ENCODE results near the gene RASD1. TPM values are rescaled to one million over a fixed set of nuclear protein-coding genes. Genes with fewer than 3 reads are reported as not detected.

Gene RASD1
- total and polyA plus RNA-seq, 2 experiments from 2014 or later, result 3.6 to 3.7 TPM

DNA sequence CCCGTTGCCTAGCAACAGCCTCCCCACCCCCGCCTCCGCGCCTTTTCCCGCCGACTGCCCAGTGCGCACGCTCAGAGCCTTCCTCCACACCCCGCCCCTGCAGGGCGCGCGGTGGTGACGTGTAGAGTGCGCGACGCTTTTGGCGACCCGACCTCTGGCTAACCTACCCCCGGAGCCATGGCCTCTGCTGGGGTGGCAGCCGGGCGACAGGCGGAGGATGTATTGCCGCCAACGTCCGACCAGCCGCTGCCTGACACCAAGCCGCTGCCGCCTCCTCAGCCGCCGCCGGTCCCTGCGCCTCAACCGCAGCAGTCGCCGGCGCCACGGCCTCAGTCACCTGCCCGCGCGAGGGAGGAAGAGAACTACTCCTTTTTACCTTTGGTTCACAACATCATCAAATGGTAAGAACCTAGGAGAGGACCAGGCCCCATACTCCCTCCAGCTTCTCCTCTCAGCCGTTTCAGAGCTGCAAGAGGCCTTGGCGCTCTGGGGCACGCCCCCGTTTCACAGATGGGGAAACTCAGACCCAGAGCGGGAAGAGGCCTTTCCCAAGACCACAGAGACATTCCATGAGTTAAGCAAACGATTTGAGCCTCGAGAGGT, 19.2 kb downstream of the RASD1 start, which contains the start of gene MED9:
Gene MED9 (plus strand): TSS at position 136 of the 603 bp plus-strand sequence. CDS start 42 bp downstream, at position 178.
- Histone ChIP-seq H3F3A (replicated peaks; ENCODE audit: low read depth) (no peaks in the 10 kb centered on the region), H3K27me3 (ENCODE audit: insufficient read depth) (no peaks in the 10 kb centered on the region), H3K4me3 (peak within 1 kb of the TSS; percentile 97), H3K27ac (ENCODE audit: low read depth) (peak within 1 kb of the TSS; percentile 96), H3K79me2 (replicated peaks; ENCODE audit: insufficient read depth) (peaks cover 51% of the 10 kb centered on the region), H2AFZ (peak within 1 kb of the TSS; percentile 94), H3K9me2 (ENCODE audit: insufficient read depth) (no peaks in the 10 kb centered on the region), H4K20me1 (replicated peaks; ENCODE audit: insufficient read depth) (peaks cover 9% of the 10 kb centered on the region; the same call in 1 of the 2 replicates), H3K36me3 (ENCODE audit: insufficient read depth) (no peaks in the 10 kb centered on the region), H3K4me1 (ENCODE audit: insufficient read depth) (peaks cover 8% of the 10 kb centered on the region), H3K4me2 (peak within 1 kb of the TSS; percentile 82)
- Mint-ChIP-seq H3K27me3 (ENCODE audit: insufficient read depth, low read depth, poor library complexity) (peaks cover 15% of the 10 kb centered on the region), H3K27ac (peak within 1 kb of the TSS; percentile 98), H3K36me3 (ENCODE audit: low read depth) (no peaks in the 10 kb centered on the region; the same call in 2 of the 3 replicates), H3K4me3 (peak within 1 kb of the TSS; percentile 98), H3K9me3 (no peaks in the 10 kb centered on the region), H3K4me1 (peaks cover 11% of the 10 kb centered on the region)
- DNase-seq (ENCODE audit: low spot score) (peak; percentile 97), ATAC-seq (peak; percentile 95)
- TF ChIP-seq JUNB (IDR thresholded peaks at IDR 0.05; ENCODE audit: unreplicated experiment), result no peak
- no peak for TF ChIP-seq ZNF114 (CRISPR knock-in tag; IDR thresholded peaks at IDR 0.05)
- TF ChIP-seq EZH2 (IDR thresholded peaks at IDR 0.05; ENCODE audit: low read depth, unreplicated experiment), result no peak
- peak; percentile 80 for TF ChIP-seq POLR2AphosphoS5 (IDR thresholded peaks at IDR 0.05; ENCODE audit: low read depth)
- no peak for TF ChIP-seq NANOG (IDR thresholded peaks at IDR 0.05; ENCODE audit: borderline replicate concordance)
- TF ChIP-seq, protein P1, sequence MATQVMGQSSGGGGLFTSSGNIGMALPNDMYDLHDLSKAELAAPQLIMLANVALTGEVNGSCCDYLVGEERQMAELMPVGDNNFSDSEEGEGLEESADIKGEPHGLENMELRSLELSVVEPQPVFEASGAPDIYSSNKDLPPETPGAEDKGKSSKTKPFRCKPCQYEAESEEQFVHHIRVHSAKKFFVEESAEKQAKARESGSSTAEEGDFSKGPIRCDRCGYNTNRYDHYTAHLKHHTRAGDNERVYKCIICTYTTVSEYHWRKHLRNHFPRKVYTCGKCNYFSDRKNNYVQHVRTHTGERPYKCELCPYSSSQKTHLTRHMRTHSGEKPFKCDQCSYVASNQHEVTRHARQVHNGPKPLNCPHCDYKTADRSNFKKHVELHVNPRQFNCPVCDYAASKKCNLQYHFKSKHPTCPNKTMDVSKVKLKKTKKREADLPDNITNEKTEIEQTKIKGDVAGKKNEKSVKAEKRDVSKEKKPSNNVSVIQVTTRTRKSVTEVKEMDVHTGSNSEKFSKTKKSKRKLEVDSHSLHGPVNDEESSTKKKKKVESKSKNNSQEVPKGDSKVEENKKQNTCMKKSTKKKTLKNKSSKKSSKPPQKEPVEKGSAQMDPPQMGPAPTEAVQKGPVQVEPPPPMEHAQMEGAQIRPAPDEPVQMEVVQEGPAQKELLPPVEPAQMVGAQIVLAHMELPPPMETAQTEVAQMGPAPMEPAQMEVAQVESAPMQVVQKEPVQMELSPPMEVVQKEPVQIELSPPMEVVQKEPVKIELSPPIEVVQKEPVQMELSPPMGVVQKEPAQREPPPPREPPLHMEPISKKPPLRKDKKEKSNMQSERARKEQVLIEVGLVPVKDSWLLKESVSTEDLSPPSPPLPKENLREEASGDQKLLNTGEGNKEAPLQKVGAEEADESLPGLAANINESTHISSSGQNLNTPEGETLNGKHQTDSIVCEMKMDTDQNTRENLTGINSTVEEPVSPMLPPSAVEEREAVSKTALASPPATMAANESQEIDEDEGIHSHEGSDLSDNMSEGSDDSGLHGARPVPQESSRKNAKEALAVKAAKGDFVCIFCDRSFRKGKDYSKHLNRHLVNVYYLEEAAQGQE (IDR thresholded peaks at IDR 0.05; ENCODE audit: unreplicated experiment), result peak; percentile 15
- peak; percentile 98 for TF ChIP-seq CREB1 (CRISPR knock-in tag; IDR thresholded peaks at IDR 0.05; ENCODE audit: low read depth)
- TF ChIP-seq STAT1 (IDR thresholded peaks at IDR 0.05; ENCODE audit: unreplicated experiment), result no peak
- TF ChIP-seq, protein P2, sequence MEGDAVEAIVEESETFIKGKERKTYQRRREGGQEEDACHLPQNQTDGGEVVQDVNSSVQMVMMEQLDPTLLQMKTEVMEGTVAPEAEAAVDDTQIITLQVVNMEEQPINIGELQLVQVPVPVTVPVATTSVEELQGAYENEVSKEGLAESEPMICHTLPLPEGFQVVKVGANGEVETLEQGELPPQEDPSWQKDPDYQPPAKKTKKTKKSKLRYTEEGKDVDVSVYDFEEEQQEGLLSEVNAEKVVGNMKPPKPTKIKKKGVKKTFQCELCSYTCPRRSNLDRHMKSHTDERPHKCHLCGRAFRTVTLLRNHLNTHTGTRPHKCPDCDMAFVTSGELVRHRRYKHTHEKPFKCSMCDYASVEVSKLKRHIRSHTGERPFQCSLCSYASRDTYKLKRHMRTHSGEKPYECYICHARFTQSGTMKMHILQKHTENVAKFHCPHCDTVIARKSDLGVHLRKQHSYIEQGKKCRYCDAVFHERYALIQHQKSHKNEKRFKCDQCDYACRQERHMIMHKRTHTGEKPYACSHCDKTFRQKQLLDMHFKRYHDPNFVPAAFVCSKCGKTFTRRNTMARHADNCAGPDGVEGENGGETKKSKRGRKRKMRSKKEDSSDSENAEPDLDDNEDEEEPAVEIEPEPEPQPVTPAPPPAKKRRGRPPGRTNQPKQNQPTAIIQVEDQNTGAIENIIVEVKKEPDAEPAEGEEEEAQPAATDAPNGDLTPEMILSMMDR (conservative IDR thresholded peaks at IDR 0.05; ENCODE audit: low read depth in 2 of 2), result no peak
- no peak for TF ChIP-seq EZH2phosphoT487 (IDR thresholded peaks at IDR 0.05; ENCODE audit: unreplicated experiment)

DNA sequence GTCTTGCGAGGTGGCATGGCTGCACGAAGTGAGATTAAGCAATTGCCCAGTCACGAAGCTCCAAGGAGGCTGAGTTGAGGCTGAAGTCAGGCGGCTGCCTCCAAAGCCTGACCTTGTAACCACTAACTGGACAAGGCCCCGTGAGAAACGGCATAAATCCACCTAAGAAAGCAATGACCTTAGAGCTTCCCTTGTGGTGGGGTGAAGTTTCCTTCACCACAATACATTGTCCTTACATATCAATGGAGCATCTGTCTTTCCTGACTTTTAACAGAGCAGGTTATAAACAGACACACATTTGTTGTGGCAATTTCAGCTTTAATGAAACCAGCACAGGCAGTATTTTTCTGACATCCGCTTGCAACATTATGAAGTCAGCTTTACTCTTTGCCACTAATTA, 21.9 kb downstream of the RASD1 start:
- H3K27me3 Mint-ChIP-seq (ENCODE audit: insufficient read depth, low read depth, poor library complexity), result peaks cover 17% of the 10 kb centered on the region
- H3F3A ChIP-seq (replicated peaks; ENCODE audit: low read depth), result no peaks in the 10 kb centered on the region
- H3K9me2 ChIP-seq (ENCODE audit: insufficient read depth), result no peaks in the 10 kb centered on the region
- no peak overlapping the region for H3K4me3 Mint-ChIP-seq
- no peaks in the 10 kb centered on the region for H3K36me3 Mint-ChIP-seq (ENCODE audit: low read depth)
- no peak overlapping the region for H3K4me2 ChIP-seq
- H3K4me3 ChIP-seq, result no peak overlapping the region
- no peak overlapping the region for H3K27ac Mint-ChIP-seq
- H3K4me1 Mint-ChIP-seq, result peaks cover 11% of the 10 kb centered on the region
- no peak overlapping the region for H2AFZ ChIP-seq
- peaks cover 8% of the 10 kb centered on the region for H3K4me1 ChIP-seq (ENCODE audit: insufficient read depth)
- H3K9me3 Mint-ChIP-seq, result no peaks in the 10 kb centered on the region
- peaks cover 8% of the 10 kb centered on the region; the same call in 1 of the 2 replicates for H4K20me1 ChIP-seq (replicated peaks; ENCODE audit: insufficient read depth)
- no peak for ATAC-seq
- H3K36me3 ChIP-seq (ENCODE audit: insufficient read depth), result no peaks in the 10 kb centered on the region
- H3K79me2 ChIP-seq (replicated peaks; ENCODE audit: insufficient read depth), result peaks cover 25% of the 10 kb centered on the region
- DNase-seq (ENCODE audit: low spot score), result no peak
- H3K27ac ChIP-seq (ENCODE audit: low read depth), result no peak overlapping the region
- H3K27me3 ChIP-seq (ENCODE audit: insufficient read depth), result no peaks in the 10 kb centered on the region
- TF ChIP-seq ZNF331 (CRISPR knock-in tag; IDR thresholded peaks at IDR 0.05; ENCODE audit: low read depth) (no peak), JUNB (IDR thresholded peaks at IDR 0.05; ENCODE audit: unreplicated experiment) (no peak), ZNF114 (CRISPR knock-in tag; IDR thresholded peaks at IDR 0.05) (no peak), EZH2phosphoT487 (IDR thresholded peaks at IDR 0.05; ENCODE audit: unreplicated experiment) (no peak)
- TF ChIP-seq, protein P1 (IDR thresholded peaks at IDR 0.05; ENCODE audit: unreplicated experiment), result no peak
